GM12865 (cell line): ENCODE measurements around the gene CEACAM7.
"Not testable (repeated sequence)": the region's sequence is repeated elsewhere in the genome, so short reads cannot be mapped to it uniquely, and the experiment has no call there.

Source experiments
- DNase-seq: peaks from one replicate; pipeline ENCODE4 v3.0.0; 2010; ENCODE audit warnings: low read depth
- H3K4me3 ChIP-seq: 2 replicates; pipeline ENCODE4 v1.5.1; 2011; ENCODE audit warnings: mild to moderate bottlenecking, low read depth, low read length, control low read depth
- CTCF ChIP-seq: IDR thresholded peaks from 2 replicates; pipeline ENCODE4 v1.5.1; 2011; ENCODE audit warnings: low read length, control low read depth, low read depth, inconsistent platforms; ENCODE audit not compliant: insufficient read depth; ENCODE audit errors: missing control alignments

Gene CEACAM7

DNA sequence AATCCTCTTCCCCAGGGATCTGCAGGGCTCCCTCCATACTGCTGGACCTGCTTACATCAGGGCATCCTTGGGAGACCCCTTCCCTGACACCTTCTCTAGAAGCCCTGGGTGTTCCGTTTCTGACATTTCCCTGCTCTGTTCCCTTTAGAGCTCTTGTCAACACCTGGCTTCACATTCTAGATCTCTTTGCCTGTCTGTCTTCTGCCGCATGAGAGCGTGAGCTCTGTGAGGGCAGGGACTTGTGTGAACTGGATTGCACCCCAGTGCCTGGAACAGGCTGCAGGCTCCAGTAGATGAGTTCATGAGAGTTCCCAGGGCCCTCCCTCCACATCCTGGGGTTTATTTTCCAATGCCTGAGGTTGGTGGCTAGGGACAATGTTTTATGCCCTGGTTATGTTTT lies 651 bp downstream of the CEACAM7 start:
- DNase-seq = no peak
- no peak for TF ChIP-seq CTCF
- no peak overlapping the region for H3K4me3 ChIP-seq

DNA sequence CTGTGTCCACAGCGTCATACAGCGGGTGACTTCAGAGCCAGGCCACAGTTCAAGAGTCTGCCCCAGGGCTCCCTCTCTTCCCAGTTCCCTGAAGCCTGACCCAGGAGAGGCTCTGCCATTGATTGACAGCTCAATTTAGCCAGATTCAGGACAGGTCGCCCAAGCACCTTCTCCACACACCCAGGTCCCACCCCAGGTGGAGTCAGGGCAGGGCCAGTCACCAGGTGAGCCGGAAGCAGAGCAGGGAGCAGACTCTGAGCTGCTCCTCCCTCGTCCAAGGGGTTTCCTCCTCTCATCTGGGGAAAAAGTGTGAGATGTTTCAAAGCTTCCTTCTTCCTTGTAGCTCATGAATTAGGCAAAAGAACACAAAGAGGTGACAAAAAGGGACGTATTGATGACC lies 5.6 kb downstream of the CEACAM7 start:
- no peak for DNase-seq
- H3K4me3 ChIP-seq = no peak overlapping the region
- TF ChIP-seq CTCF = no peak

DNA sequence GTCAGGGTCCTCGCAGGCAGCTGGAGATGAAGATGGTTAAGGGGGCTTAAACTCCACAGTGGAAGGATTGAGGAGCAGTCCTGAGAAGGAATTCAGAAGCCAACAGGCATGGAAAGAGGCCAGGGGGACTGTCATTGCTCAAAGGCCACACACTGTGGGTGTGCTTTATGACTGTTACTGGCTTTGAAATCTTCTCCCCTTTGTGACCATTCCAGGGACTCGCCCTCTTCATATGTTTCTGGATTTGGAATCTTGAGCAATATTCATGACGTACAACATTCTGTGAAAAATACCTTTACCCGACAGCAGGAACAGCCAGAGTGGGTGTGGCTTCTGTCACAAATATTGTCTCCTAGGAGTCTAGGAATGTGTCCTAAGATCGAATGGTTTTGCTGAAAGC lies 16.6 kb downstream of the CEACAM7 start:
- DNase-seq = no peak
- H3K4me3 ChIP-seq = no peak overlapping the region
- TF ChIP-seq CTCF = no peak

- TF ChIP-seq CTCF = no peak
- no peak overlapping the region for H3K4me3 ChIP-seq
- no peak for DNase-seq
These were observed 17.3 kb downstream of the CEACAM7 start for GRCh38 chr19:41670755-41671154.

- H3K4me3 ChIP-seq = no peak overlapping the region
- no peak for DNase-seq
- TF ChIP-seq CTCF = no peak
These were observed 19.8 kb downstream of the CEACAM7 start for GRCh38 chr19:41668315-41668714.

GRCh38 chr19:41666075-41666474 lies 22.0 kb downstream of the CEACAM7 start:
- no peak overlapping the region for H3K4me3 ChIP-seq
- DNase-seq = no peak
- no peak for TF ChIP-seq CTCF

DNA sequence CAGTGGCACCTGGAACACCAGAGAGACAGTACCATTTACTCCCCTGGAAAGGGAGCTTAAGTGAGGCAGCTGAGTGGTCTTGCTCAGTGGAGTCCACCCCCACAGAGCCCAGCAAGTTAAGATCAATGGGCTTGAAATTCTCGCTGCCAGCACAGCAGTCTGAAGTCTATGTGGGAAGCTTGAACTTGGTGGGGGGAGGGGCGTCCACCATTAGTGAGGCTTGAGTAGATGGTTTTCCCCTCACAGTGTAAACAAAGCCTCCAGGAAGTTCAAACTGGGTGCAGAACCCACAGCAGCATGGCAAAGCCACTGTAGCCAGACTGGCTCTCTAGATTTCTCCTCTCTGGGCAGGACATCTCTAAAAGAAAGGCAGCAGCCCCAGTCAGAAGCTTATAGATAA lies 30.9 kb downstream of the CEACAM7 start:
- DNase-seq = peak; percentile 52

GRCh38 chr19:41656756-41657155 lies 31.3 kb downstream of the CEACAM7 start:
- H3K4me3 ChIP-seq = not testable (repeated sequence)
- DNase-seq = peak; percentile 8

More for the DNA sequence above, 30.9 kb downstream of the CEACAM7 start:
- no peak overlapping the region for H3K4me3 ChIP-seq
- no peak for TF ChIP-seq CTCF
